ENCODE results near the gene BRIP1.

- no peak for TF ChIP-seq CTCF (IDR thresholded peaks at IDR 0.05)
- no peak for TF ChIP-seq EZH2phosphoT487 (IDR thresholded peaks at IDR 0.05)
Measured at GRCh38 chr17:61641084-61641483, 222.2 kb downstream of the BRIP1 start.
